GM10847 (cell line): ENCODE results near the gene KATNBL1.

Experiments used
- POLR2A ChIP-seq: IDR thresholded peaks from 2 replicates; pipeline ENCODE4 v1.6.1; 2011; ENCODE audit not compliant: insufficient read length; ENCODE audit errors: extremely low read depth

KATNBL1 gene

DNA sequence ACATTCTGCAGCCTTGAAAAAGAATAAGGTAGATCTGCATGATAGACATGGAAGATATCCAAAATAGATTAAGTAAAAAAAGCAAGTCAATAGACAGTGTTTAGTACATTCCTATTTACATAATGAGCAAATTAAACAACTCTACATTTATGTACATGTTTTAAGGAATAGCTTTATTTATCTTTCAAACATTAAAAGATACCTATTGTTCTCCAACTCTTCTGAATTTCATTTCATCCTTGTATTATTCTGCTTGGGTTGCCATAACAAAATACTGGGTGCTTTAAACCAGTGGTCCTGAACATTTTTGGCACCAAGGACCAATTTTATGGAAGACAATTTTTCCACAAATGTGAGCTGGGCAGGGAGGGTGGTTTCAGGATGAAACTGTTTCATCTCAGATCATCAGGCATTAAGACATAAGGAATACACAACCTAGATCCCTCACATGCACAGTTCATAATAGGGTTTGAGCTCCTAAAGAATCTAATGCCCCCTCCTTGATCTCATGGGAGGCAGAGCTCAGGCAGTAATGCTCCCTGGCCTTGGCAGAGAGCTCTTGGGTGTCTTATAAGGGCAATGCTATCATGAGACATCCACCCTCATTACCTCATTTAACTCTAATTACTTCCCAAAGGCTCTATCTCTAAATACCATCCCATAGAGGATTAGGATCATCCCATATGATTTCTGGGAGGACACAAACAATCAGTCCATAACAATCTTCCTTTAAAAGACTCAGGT lies 6.8 kb upstream of the KATNBL1 start:
- no peak for TF ChIP-seq POLR2A

DNA sequence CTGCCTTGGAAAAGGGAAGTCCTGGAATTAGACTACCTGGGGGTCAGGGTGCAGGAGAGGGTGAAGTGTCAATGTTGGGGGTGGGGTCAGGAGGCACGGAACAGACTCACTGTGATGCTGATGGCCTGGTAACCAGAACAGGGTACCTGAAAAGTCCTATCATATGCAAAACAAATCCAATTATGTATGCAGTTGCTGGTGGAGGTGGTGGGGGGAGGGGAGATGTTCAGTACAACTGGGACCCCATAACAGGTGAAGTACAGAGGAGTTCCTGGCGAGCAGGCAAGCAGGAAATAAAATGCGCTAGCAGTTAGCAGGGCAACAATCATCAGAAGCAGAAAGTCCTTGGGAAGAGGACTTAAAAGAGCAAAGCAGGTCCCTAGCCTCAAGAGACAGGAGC lies 4.2 kb upstream of the KATNBL1 start:
- TF ChIP-seq POLR2A, result no peak

DNA sequence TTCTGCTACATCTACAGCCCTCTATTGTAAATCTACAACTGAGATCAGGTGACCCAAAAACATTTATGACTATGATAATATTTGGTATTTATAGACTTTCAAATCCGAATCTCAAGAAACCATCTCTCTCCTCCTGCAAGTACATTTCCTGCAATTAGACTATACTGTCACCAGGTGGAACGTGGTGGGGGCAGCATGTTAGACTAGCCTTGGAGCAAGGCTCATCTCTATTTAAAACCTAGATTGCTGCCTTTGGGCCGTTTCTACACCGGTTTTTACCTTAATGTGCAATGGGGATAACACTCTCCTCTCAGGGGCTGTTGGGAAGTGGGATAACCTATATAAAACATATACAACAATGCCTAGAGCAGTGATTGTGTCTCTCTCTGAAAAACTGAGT lies 3.8 kb upstream of the KATNBL1 start:
- TF ChIP-seq POLR2A, result no peak

DNA sequence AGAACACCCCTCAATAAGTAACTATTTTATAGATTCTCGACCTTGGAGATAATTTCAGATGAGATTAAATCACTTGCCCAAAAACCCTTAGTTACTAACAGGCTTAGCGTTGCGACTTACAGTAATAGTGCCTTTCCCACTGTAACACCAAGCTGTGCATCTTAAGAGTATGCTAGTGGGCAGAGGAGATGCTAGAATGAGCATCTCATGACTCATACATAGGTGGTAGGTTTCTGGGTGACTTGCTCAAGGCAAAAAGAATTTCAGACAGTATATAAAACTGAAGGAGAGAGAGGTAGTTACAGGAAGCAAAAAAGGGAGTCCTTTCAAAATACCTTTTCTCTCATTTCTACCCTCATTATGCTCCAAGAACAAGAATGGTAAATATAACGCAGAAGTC lies 3.9 kb downstream of the KATNBL1 start:
- TF ChIP-seq POLR2A, result no peak

DNA sequence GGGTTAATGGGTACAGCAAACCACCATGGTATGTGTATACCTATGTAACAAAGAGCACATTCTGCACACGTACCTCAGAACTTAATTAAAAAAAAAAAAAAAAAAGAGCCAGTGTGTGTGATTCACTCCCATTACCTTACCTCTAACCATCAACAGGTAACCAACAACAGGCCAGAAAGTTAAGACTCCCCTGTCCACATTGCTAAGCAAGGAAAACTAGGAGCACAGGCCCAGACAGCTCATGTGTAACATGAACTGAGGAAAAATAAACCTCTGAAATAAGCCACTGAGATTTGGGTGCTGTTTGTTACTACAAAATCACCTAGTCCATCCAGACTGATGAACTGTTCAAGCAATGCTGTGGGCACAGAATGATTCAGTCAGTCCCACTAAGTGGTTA lies 6.0 kb downstream of the KATNBL1 start:
- TF ChIP-seq POLR2A, result no peak

DNA sequence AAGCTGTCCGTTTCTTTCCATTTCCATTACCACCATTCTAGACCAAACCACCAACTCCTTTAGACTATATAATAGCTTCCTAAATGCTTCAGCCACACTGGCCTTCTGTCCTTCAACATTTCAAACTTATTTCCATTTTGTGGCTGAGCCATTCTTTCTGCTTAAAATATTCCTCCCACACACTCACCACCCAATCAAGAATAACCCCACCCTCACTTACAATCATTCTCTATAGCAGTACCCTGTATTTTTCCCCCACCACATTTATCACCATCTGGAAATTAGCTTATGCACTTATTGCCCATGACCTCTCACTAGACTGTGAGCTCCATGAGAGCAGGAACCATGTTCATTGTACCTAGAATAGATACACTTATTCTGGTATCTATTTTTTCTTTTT lies 6.6 kb downstream of the KATNBL1 start:
- no peak for TF ChIP-seq POLR2A

DNA sequence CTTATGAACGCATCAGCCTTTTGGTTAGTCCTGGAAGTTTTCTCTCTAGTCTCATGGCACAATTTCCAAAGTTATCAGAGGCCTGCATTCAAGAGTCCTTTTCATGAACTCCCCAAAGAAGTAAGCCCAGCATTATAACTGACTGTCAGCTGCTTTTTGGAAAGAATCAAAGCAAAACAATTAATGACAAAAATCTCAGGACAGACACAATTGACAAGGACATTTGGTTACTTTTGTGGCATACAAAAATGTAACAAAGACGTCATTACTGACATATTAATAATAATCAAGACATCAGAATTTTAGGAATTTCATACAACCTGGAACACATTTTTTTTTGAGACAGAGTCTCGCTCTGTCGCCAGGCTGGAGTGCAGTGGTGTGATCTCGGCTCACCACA lies 21.2 kb downstream of the KATNBL1 start:
- no peak for TF ChIP-seq POLR2A

DNA sequence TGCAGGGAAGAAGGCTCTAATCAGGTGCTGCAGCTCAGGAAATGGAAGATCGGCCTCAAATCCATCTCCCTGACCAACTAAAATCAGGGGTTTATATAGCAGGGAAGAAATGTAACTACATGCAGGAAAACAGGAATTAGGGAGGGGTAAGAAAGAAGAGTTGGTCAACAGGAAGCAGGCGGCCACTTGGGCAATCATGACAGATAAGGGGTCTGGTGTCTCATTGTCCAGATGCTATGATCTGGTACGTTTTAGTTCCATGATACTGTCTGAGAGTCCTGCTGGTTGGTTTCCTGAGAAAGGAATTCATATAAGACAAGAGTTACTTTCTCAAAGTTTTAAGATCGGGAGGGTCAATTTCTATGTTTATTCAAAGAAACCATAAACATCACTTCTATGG lies 24.2 kb downstream of the KATNBL1 start:
- TF ChIP-seq POLR2A, result no peak

DNA sequence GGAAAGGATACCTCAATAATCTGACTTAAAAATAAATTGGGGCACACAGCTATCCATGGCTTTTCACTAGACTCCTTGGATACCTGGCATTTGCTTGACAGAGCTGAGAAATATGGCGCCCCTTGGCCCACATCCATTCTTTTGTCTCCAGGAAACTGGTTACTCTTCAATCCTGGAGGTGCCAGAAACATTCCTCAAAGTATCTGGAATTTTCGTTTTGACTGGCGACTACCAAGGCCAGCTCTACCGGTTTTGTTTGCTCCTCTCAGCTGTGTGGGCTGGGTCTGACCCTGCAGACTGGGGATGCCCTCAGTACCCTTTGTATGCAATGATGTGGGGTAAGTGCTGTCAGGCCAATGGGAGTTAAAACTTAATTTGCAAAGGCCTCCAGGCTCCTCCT lies 27.0 kb downstream of the KATNBL1 start:
- TF ChIP-seq POLR2A, result no peak

DNA sequence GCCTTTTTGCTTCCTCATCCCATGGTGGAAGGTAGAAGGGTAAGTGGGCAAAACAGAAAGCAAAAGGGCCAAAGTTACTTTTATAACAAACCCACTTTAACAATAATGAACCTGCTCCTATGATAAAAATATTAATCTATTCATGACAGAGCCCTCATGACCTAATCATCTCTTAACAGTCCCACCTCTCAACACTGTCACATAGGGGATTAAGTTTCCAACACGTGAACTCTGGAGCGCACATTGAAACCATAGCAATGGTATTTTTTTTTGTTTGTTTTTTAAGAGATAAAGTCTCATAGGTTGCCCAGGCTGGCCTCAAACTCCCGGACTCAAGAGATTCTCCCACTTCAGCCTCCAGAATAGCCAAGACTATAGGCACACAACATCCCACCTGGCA lies 30.7 kb downstream of the KATNBL1 start:
- no peak for TF ChIP-seq POLR2A

DNA sequence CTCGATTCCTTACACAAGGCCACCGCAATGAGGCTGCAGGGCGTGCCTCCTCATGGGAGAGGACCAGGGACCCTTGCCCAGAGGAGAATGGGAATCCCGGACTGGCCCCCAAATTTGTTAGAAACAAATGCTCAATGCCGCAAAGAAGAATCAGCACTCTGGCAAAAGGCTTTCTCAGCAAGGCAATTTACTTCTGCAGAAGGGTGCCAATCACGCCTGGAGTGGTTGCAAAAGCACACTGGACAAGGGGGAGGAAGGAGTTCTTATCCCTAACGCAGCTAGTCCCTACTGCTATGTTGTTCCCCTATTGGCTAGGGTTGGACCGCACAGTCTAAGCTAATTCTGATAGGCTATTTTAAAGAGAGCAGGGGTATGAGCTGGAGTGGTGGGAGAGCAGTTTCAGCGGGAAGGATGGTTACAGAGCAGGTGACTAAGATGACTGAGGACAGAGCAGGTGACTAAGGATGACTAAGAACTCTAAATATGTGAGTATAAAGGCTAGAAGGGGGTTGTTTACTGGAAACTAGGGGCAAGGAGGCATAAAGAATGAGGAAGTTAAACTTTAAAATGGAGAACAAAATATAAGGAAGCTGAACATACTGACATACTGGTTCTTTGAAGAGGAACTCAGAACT lies 48.5 kb downstream of the KATNBL1 start:
- TF ChIP-seq POLR2A, result no peak

DNA sequence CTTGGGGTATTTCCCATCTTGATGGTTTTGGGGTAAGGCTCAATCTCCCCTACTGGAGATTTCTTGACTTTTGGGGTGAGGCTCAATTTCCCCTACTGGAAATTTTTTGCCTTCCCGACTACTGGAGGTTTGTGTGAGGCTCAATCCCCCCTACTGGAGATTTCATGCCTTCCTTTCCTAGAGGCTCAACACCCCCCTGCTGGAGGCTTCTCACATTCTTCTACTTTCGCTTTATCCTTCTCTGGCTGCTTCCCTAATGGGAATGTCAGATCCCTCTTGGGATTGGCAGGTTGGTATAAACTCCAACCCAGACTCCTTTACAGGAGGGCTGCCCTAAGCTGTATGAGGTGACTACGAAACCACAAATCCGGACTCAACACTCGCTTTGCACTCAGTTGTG lies 49.2 kb downstream of the KATNBL1 start:
- TF ChIP-seq POLR2A, result no peak

DNA sequence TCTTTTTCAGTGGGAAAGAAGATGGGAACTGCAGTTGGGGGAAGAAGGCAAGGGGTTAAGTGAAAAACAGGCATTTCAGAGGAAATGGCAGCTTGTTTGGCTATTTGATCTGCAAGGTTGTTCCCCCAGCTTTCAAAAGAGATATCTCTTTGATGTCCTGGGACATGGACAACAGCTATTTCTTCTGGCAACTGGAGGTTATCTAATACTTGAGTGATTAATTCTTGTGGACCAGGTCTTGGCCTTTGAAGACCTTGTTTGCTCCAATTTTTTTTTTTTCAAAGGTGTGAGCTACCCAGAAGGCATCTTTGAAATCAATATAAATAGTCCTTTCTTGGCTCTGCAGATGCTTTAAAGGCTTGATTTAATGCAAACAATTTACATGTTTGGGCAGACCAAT lies 51.5 kb downstream of the KATNBL1 start:
- TF ChIP-seq POLR2A, result no peak

DNA sequence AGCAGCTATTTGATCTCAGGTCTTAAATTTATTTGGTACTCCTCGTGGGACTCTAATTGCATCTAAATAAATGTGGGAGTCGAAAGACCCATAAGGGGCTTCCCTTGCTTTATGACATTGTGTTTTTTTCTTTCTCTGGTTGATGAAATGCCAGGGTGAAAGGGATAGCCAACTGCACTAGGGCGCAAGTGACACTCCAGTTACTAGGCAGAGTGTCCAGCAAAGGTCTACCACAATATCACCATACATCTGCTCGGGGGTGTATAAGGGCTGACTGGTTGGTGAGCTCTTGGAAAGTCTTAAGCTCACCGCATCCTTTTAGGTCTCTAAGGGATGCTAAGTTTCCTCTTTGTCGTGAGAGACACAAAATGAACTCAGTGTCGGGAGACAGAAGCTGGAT lies 54.0 kb downstream of the KATNBL1 start:
- TF ChIP-seq POLR2A, result no peak

DNA sequence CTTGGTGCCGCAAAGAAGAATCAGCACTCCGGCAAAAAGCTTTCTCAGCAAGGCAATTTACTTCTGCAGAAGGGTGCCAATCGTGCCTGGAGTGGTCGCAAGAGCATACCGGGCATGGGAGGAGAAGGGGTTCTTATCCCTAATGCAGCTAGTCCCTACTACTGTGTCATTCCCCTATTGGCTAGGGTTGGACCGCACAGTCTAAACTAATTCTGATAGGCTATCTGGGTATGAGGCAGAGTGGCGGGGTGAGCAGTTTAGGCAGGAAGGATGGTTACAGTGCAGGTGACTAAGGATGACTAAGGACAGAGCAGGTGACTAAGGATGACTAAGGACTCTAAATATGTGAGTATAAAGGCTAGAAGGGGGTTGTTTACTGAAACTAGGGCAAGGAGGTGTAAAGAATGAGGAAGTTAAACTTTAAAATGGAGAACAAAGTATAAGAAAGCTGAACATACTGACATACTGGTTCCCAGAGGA lies 55.1 kb downstream of the KATNBL1 start:
- no peak for TF ChIP-seq POLR2A

DNA sequence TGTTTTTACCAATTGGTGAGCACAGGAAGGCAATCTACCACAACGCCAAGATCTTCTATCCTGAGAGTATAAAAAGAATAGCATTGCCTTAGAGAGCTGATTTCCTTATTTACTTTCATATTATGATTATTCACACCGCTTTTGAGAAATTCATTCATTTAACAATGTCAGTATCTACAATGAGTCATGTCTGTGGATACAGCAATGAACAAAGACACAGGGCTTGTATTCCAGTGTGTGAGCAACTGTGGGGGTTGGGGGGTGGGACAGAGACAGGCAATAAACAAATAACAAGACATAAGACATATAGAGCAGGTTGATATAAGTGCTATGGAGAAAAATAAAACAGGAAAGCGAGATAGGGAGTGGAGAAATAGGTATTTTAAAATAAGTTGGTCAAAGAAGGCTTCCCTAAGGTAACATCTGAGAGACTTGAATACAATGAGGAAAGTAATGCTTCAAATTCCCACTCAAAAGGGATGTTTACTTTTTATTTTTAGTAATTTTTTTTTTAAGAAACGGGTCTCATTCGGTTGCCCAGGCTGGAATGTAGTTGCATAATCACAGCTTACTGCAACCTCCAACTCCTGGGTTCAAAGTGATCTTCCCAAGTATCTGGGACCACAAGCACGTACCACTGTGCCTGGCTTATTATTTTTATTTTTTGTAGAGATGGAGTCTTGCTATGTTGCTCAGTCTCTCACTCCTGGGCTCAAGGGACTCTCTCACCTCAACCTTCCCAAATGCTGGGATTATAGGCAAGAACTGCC lies 62.3 kb downstream of the KATNBL1 start:
- TF ChIP-seq POLR2A, result no peak
